PFSK-1 (cell line): ENCODE data around the gene NOL4L.

Experiments used
- FOXP2 ChIP-seq: optimal IDR thresholded peaks from 2 replicates; pipeline ENCODE3; 2011; ENCODE audit warnings: borderline replicate concordance, control low read depth, inconsistent platforms; ENCODE audit not compliant: insufficient read depth; ENCODE audit errors: extremely low read length, extremely low read depth
- POLR2AphosphoS5 ChIP-seq: IDR thresholded peaks from 2 replicates; pipeline ENCODE4 v1.6.1; 2012; ENCODE audit warnings: low read depth, mild to moderate bottlenecking, control low read depth, low read length, moderate library complexity
- REST ChIP-seq, 2 experiments: IDR thresholded peaks; 2 replicates each; pipeline versions ENCODE4 v1.6.1 to v1.8.0; 2011 to 2012; ENCODE audit warnings: low read depth in 2 of 2, low read length in 2 of 2, control low read depth in 1 of 2, inconsistent platforms in 1 of 2, mild to moderate bottlenecking in 1 of 2, moderate library complexity in 1 of 2; ENCODE audit not compliant: insufficient read depth in 1 of 2
- TAF1 ChIP-seq: IDR thresholded peaks from 2 replicates; pipeline ENCODE4 v1.6.1; 2012; ENCODE audit warnings: low read length, control low read depth, borderline replicate concordance; ENCODE audit not compliant: insufficient read depth

GRCh38 chr20:32594204-32594603 is 9.1 kb upstream of the NOL4L start:
- TF ChIP-seq REST (IDR thresholded peaks at IDR 0.05; ENCODE audit: insufficient read depth in 1 of 2, low read depth in 2 of 2, low read length in 2 of 2) (no peak), POLR2AphosphoS5 (no peak), TAF1 (no peak), FOXP2 (no peak)
